Spinal cord (tissue), 10 donors: ENCODE data around the gene NDST1. TPM values are rescaled to one million over a fixed set of nuclear protein-coding genes. Genes with fewer than 3 reads are reported as not detected.
A peak's percentile ranks its signal among the peaks of the same experiment; 100 is the strongest.

Experiments used
- DNase-seq, 6 donors: peaks; one replicate each; pipeline versions ENCODE4 v3.0.0 to v3.0.0-alpha.2; 2013 to 2015; ENCODE audit warnings: low spot score in 6 of 6, low read depth in 4 of 6
- H3K27ac ChIP-seq: one replicate; pipeline ENCODE4 v1.5.1; 2013; ENCODE audit warnings: low read depth, low read length, control low read depth
- H3K27me3 ChIP-seq: one replicate; pipeline ENCODE4 v1.6.1; 2013; ENCODE audit warnings: low read length; ENCODE audit not compliant: control insufficient read depth, insufficient read depth
- H3K36me3 ChIP-seq: one replicate; pipeline ENCODE4 v1.6.1; 2013; ENCODE audit warnings: low read length; ENCODE audit not compliant: control insufficient read depth, insufficient read depth
- H3K4me1 ChIP-seq: one replicate; pipeline ENCODE4 v1.6.1; 2013; ENCODE audit warnings: low read length; ENCODE audit not compliant: control insufficient read depth, insufficient read depth
- H3K4me3 ChIP-seq: one replicate; pipeline ENCODE4 v1.5.1; 2013; ENCODE audit warnings: low read depth, low read length, control low read depth
- H3K9me3 ChIP-seq: one replicate; pipeline ENCODE4 v1.6.1; 2013; ENCODE audit warnings: low read length; ENCODE audit not compliant: control insufficient read depth, insufficient read depth
- WGBS: methylation state at CpG from one replicate; pipeline ENCODE4 v1.1.5; 2013; ENCODE audit warnings: missing lambda C conversion rate; ENCODE audit not compliant: insufficient coverage; 5-methylcytosine and 5-hydroxymethylcytosine counted together
- polyA plus RNA-seq, 2 donors: library from polyadenylated mRNA; unstranded; fragments of 120-200 nt; gene quantifications; one replicate each; pipeline ENCODE4 v1.2.1, GENCODE V29; 2013; ENCODE audit not compliant: insufficient read length in 2 of 2
- total RNA-seq, 2 donors: library from RNA; depleted of rRNA in 1 of 2; stranded (reverse); fragments of 120-200 nt in 1 of 2; fragments of >200 nt in 1 of 2; gene quantifications; one replicate each; pipeline versions ENCODE4 v1.2.3 to v1.2.4, GENCODE V29; 2013 to 2014
- donor health status: healthy.

The NDST1 gene
- total and polyA plus RNA-seq, 4 donors, result 32.8 to 81.1 (median 59.1) TPM

DNA sequence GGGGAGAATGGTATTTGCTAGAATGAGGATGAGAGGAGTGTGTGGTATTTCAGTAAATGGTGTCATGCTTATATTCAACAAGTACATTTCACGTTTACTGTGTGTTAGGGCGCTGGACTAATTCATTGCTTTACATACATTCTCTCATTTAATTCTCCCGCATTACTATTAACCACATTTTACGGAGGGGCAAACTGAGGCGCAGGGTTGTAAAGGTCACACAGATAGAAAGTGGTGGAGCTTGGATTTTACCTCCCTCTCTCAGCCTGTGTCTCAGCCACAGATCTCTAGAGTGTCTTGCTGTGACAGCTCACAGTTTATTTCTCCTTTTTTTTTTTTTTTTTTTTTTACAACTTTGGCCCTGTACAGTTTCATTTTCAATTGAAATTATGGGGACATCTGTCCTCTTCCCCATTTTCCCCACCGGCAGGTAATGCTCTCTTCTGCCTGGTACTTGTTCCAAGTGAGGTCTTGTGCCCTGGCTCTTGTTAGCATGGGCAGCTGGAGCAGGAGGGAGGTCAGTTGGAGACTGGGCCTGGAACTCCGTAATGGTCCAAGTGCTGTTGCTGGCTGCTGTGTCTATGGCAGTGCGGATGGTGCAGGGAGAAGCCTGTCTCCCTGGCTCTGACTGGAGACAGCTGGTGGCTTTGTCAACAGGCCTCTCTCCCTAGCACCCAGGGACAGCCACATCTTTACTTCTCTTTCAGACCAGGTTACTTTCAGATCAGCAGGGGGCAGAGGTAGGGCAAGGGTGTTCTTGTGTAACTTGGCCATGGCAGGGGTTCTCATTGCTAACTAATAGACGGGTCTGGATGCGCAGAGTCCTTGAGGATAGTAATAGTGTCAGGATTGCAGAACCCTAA is 20.5 kb upstream of the NDST1 start:
- 66% methylated on average over 2 of the region's 10 CpGs for WGBS
- Histone ChIP-seq H3K4me3 (peak overlapping the region; percentile 77), H3K4me1 (peaks cover 62% of the 10 kb centered on the region), H3K9me3 (no peaks in the 10 kb centered on the region), H3K27ac (peak overlapping the region; percentile 92), H3K36me3 (peaks cover 20% of the 10 kb centered on the region), H3K27me3 (no peaks in the 10 kb centered on the region)
- peak in 2 of 6 donors; percentile 35 to 49 for DNase-seq

DNA sequence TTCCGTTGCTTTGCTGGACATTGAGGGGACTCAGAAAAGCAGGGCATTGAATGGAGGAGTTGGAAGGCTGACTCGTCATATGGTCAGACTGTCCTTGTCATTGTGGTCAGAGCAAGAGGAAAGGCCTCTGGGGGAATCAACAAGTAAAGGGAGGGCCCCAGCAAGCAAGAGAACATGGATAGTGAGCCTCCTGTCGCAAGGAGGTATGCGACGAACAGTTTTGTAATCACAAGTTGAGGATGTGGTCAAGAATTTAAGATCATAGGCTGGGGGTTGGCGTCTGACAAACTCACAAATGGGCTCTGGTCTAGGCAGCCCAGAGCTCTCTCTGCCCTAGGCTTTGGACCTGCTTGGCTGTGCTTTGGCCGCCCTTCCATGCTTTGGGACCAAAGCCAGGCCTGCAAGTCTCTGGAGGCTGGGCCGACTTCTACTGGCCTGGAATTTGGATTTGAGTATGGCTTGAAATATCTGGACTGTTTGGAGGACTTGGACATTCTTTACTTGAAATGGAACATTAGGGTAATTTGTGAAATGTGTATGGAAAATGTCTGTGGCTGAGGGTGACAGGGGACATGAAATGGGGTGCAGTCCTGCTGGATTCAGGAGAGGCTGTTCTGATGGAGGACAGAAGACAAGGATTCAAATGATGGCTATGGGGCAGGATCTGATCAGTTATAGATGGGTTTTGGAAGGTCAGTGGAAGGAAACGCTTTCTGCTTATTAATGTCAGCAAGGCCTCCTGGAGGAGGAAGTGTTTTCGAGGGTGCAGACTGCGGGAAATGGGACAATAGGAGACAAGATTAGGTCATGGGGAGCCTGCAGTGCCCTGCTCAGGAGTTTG is 19.2 kb upstream of the NDST1 start:
- H3K4me1 ChIP-seq, result peaks cover 62% of the 10 kb centered on the region
- peak overlapping the region; percentile 9 for H3K4me3 ChIP-seq
- peaks cover 20% of the 10 kb centered on the region for H3K36me3 ChIP-seq
- H3K9me3 ChIP-seq, result no peaks in the 10 kb centered on the region
- H3K27me3 ChIP-seq, result no peaks in the 10 kb centered on the region
- peak in 1 of 6 donors; percentile 74 for DNase-seq
- peak overlapping the region; percentile 92 for H3K27ac ChIP-seq
- 50% methylated on average over 11 of the region's 11 CpGs for WGBS

DNA sequence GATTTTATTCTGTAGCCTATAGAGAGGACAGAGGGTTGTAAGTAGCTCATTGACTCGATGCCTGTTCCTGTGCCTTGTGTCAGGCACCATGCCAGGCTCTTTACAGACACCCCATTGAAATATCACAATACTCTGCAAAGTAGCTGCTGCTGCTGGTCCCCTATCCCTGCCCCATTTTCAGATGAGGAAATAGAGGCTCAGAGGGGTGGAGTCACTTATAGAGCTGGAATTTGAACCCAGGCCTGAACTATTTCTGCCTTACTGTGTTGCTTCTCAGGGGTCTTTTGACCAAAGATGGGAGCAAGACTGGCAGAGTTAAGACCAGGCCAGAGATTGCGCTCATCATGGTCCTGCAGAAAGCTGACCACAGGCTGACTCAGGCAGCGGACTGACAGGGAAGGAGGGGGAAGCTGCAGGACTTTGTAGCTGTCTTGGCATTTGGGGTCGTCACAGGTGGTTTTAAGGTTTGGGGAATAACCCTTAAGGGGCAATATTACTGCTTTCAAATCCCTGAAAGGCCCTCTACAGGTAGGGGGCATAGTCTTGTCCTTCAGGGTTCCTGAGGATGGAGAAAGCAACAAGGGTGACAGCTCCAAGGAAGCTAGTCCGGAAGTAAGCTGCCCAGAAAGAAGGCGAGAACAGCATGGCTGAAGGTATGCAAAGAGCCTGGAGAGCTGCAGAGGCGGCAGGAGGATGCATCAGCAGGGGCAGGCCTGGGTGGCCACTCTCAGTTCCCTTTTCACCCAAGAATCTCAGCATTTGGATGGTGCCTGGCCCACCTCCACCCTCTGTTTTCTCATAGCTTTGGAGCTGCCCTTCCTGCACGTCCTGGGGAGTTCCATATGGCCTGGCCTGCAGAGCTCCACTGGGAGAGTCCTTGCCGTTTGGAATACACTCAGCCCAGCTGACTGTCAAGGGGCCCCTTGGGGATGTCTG is 18.3 kb upstream of the NDST1 start:
- peak in 2 of 6 donors; percentile 51 to 54 for DNase-seq
- WGBS, result 46% methylated on average over 7 of the region's 9 CpGs
- H3K4me3 ChIP-seq, result no peak overlapping the region
- peak overlapping the region; percentile 92 for H3K27ac ChIP-seq
- H3K27me3 ChIP-seq, result no peaks in the 10 kb centered on the region
- H3K9me3 ChIP-seq, result no peaks in the 10 kb centered on the region
- H3K4me1 ChIP-seq, result peaks cover 61% of the 10 kb centered on the region
- peaks cover 22% of the 10 kb centered on the region for H3K36me3 ChIP-seq

DNA sequence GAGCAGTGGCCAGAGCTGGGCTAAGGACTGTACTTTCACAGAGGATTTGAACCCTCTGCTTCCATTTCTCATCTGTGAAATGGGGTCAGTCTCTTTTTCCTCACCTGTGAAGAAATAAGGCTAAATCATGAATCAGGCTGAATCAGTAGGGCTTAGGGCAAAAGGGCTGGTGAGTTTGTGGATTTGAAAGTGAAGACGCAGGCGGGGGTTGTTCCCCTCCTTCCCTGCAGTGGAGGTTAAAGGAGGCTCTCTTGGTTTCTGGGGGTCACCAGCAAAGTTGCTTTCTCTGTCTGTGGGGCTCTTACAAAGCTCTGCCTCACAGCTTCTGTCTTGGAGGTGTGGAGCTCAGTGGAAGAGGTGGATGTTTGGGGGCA is 17.6 kb upstream of the NDST1 start:
- peak overlapping the region; percentile 92 for H3K27ac ChIP-seq
- no peak for DNase-seq
- WGBS, result 68% methylated on average over 2 of the region's 2 CpGs
- no peak overlapping the region for H3K4me3 ChIP-seq
- no peaks in the 10 kb centered on the region for H3K9me3 ChIP-seq
- H3K27me3 ChIP-seq, result no peaks in the 10 kb centered on the region
- peaks cover 22% of the 10 kb centered on the region for H3K36me3 ChIP-seq
- peaks cover 54% of the 10 kb centered on the region for H3K4me1 ChIP-seq

DNA sequence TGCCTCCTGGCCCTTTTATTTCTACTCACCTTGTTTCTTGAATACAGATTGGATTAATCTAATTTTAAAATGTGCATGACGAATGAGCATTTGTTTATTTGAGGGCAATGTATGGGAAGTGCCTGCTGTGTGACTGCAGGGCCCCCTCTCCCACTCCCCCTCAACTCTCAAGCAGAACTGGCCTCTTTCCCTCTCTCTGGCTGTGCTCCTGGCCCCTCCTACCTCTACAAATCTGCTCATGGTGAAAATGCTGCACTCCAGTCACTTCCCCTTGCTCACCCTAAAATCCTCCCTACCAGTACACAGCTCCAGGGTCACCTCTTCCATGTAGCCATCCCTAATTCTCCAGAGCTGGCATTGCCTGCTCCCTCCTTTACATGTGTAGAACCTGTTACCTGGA is 17.2 kb upstream of the NDST1 start:
- DNase-seq, result no peak
- Histone ChIP-seq H3K9me3 (no peaks in the 10 kb centered on the region), H3K27me3 (no peaks in the 10 kb centered on the region), H3K4me3 (no peak overlapping the region), H3K4me1 (peaks cover 52% of the 10 kb centered on the region), H3K36me3 (peaks cover 22% of the 10 kb centered on the region), H3K27ac (peak overlapping the region; percentile 33)
- WGBS, result no CpG with 5 or more reads among the region's 1 CpG

GRCh38 chr5:150491876-150492275 is 16.1 kb upstream of the NDST1 start:
- peaks cover 55% of the 10 kb centered on the region for H3K4me1 ChIP-seq
- H3K27ac ChIP-seq, result no peak overlapping the region
- no peak for DNase-seq
- no peaks in the 10 kb centered on the region for H3K9me3 ChIP-seq
- peaks cover 28% of the 10 kb centered on the region for H3K36me3 ChIP-seq
- no peaks in the 10 kb centered on the region for H3K27me3 ChIP-seq
- WGBS, result 93% methylated on average over 3 of the region's 4 CpGs
- no peak overlapping the region for H3K4me3 ChIP-seq

- H3K9me3 ChIP-seq, result no peaks in the 10 kb centered on the region
- peaks cover 55% of the 10 kb centered on the region for H3K4me1 ChIP-seq
- no peaks in the 10 kb centered on the region for H3K27me3 ChIP-seq
- peaks cover 33% of the 10 kb centered on the region for H3K36me3 ChIP-seq
- H3K27ac ChIP-seq, result no peak overlapping the region
- H3K4me3 ChIP-seq, result no peak overlapping the region
- DNase-seq, result no peak
- 60% methylated on average over 4 of the region's 6 CpGs for WGBS
These were observed 15.3 kb upstream of the NDST1 start for GRCh38 chr5:150492621-150493020.

DNA sequence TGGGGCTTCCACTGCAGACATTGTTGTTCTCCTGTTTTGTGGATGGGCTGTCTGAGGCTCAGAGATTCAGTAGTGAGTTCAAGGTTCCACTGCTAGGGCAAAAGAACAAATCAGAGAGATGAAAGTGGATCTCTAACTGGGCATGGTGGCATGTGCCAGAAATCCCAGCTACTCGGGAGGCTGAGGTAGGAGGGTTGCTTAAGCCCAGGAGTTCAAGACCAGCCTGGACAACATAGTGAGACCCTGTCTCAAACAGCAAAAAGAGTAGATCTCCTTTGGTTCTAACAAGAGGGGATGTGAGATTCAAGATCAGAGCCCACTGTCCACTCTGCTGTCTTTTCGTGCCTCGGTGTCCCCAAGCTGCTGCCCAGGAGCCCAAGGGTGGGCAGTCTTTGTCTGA is 11.8 kb upstream of the NDST1 start:
- H3K4me1 ChIP-seq, result peaks cover 54% of the 10 kb centered on the region
- 100% methylated on average over 1 of the region's 3 CpGs for WGBS
- H3K27ac ChIP-seq, result no peak overlapping the region
- peaks cover 38% of the 10 kb centered on the region for H3K36me3 ChIP-seq
- no peak for DNase-seq
- no peaks in the 10 kb centered on the region for H3K9me3 ChIP-seq
- no peak overlapping the region for H3K4me3 ChIP-seq
- no peaks in the 10 kb centered on the region for H3K27me3 ChIP-seq

DNA sequence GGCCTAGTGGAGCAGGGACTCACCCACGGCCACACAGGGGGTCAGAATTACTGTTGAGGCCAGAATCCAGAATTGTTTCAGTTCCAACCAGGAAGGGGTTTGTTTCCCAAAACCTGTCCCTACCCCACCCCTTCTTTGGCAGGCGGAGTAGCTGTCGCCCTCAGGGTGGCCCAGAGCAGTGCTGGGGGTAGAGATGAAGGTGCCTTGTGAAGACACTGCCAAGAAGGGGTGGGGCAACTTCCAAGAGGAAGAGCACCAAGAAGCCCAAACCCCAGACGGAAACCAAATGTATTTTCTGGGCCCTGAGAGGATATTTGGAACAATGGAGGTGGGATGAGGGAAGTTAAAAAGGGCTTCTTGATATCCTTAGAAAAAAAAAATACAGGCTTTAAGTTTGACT is 11.4 kb upstream of the NDST1 start:
- Histone ChIP-seq H3K27me3 (no peaks in the 10 kb centered on the region), H3K4me3 (no peak overlapping the region), H3K36me3 (peaks cover 35% of the 10 kb centered on the region), H3K4me1 (peaks cover 55% of the 10 kb centered on the region), H3K27ac (no peak overlapping the region), H3K9me3 (no peaks in the 10 kb centered on the region)
- no peak for DNase-seq
- WGBS, result 74% methylated on average over 3 of the region's 4 CpGs
